Mucosa of stomach (tissue), 1 donor: Measurements from ENCODE around the gene RAI1.
"Not testable (repeated sequence)": the region's sequence is repeated elsewhere in the genome, so short reads cannot be mapped to it uniquely, and the experiment has no call there.

Experiments
- H3K27me3 ChIP-seq: one replicate; pipeline ENCODE4 v1.7.0; 2013; ENCODE audit warnings: mild to moderate bottlenecking, low read length; ENCODE audit not compliant: control insufficient read depth, insufficient read depth
- H3K36me3 ChIP-seq: one replicate; pipeline ENCODE4 v1.7.0; 2013; ENCODE audit warnings: low read length; ENCODE audit not compliant: control insufficient read depth, insufficient read depth
- H3K4me1 ChIP-seq: one replicate; pipeline ENCODE4 v1.7.0; 2013; ENCODE audit warnings: mild to moderate bottlenecking, low read length; ENCODE audit not compliant: control insufficient read depth, insufficient read depth
- H3K4me3 ChIP-seq: one replicate; pipeline ENCODE4 v1.7.0; 2013; ENCODE audit warnings: low read length
- H3K9ac ChIP-seq: one replicate; pipeline ENCODE4 v1.7.0; 2013; ENCODE audit warnings: mild to moderate bottlenecking, low read length, moderate library complexity
- H3K9me3 ChIP-seq: one replicate; pipeline ENCODE4 v1.7.0; 2013; ENCODE audit warnings: mild to moderate bottlenecking, low read length, moderate library complexity; ENCODE audit not compliant: control insufficient read depth
- donor health status: Pancreatic carcinoma.

RAI1 gene

GRCh38 chr17:17801800-17802481 is 120.7 kb downstream of the RAI1 start:
- Histone ChIP-seq H3K9ac (no peak overlapping the region), H3K36me3 (peaks cover 14% of the 10 kb centered on the region), H3K27me3 (no peaks in the 10 kb centered on the region), H3K4me1 (no peaks in the 10 kb centered on the region), H3K9me3 (no peaks in the 10 kb centered on the region), H3K4me3 (no peak overlapping the region)

- Histone ChIP-seq H3K9me3 (no peaks in the 10 kb centered on the region), H3K36me3 (peaks cover 14% of the 10 kb centered on the region), H3K27me3 (no peaks in the 10 kb centered on the region), H3K9ac (no peak overlapping the region), H3K4me1 (peaks cover 4% of the 10 kb centered on the region), H3K4me3 (no peak overlapping the region)
Observed at GRCh38 chr17:17804007-17804406, 122.7 kb downstream of the RAI1 start.

GRCh38 chr17:17805575-17805974 is 124.3 kb downstream of the RAI1 start:
- Histone ChIP-seq H3K4me1 (peaks cover 4% of the 10 kb centered on the region), H3K9ac (no peak overlapping the region), H3K36me3 (peaks cover 14% of the 10 kb centered on the region)

GRCh38 chr17:17806035-17806434 is 124.8 kb downstream of the RAI1 start:
- H3K4me3 ChIP-seq: no peak overlapping the region
- peaks cover 4% of the 10 kb centered on the region for H3K4me1 ChIP-seq
- H3K27me3 ChIP-seq: no peaks in the 10 kb centered on the region
- H3K36me3 ChIP-seq: peaks cover 14% of the 10 kb centered on the region
- no peaks in the 10 kb centered on the region for H3K9me3 ChIP-seq
- H3K9ac ChIP-seq: no peak overlapping the region

More at GRCh38 chr17:17805575-17805974, 124.3 kb downstream of the RAI1 start:
- Histone ChIP-seq H3K27me3 (no peaks in the 10 kb centered on the region), H3K4me3 (no peak overlapping the region), H3K9me3 (no peaks in the 10 kb centered on the region)

GRCh38 chr17:17806611-17807274 is 125.5 kb downstream of the RAI1 start:
- Histone ChIP-seq H3K36me3 (peaks cover 14% of the 10 kb centered on the region), H3K4me3 (no peak overlapping the region), H3K9ac (no peak overlapping the region), H3K9me3 (no peaks in the 10 kb centered on the region), H3K27me3 (no peaks in the 10 kb centered on the region), H3K4me1 (peaks cover 7% of the 10 kb centered on the region)

GRCh38 chr17:17807440-17807839 is 126.2 kb downstream of the RAI1 start:
- no peak overlapping the region for H3K4me3 ChIP-seq
- no peaks in the 10 kb centered on the region for H3K27me3 ChIP-seq
- H3K4me1 ChIP-seq: peaks cover 14% of the 10 kb centered on the region
- H3K36me3 ChIP-seq: peaks cover 14% of the 10 kb centered on the region
- H3K9me3 ChIP-seq: no peaks in the 10 kb centered on the region
- no peak overlapping the region for H3K9ac ChIP-seq

- not testable (repeated sequence) for H3K9me3 ChIP-seq, H3K9ac ChIP-seq, H3K4me3 ChIP-seq, H3K27me3 ChIP-seq
- Histone ChIP-seq H3K4me1 (peaks cover 19% of the 10 kb centered on the region), H3K36me3 (peaks cover 14% of the 10 kb centered on the region)
Observed at GRCh38 chr17:17808200-17808599, 126.9 kb downstream of the RAI1 start.

GRCh38 chr17:17808706-17809432 is 127.6 kb downstream of the RAI1 start:
- H3K4me1 ChIP-seq: peaks cover 19% of the 10 kb centered on the region
- H3K9me3 ChIP-seq: no peaks in the 10 kb centered on the region
- H3K36me3 ChIP-seq: peaks cover 14% of the 10 kb centered on the region
- no peak overlapping the region for H3K4me3 ChIP-seq
- no peaks in the 10 kb centered on the region for H3K27me3 ChIP-seq
- H3K9ac ChIP-seq: no peak overlapping the region

GRCh38 chr17:17809531-17810083 is 128.3 kb downstream of the RAI1 start:
- H3K4me3 ChIP-seq: no peak overlapping the region
- H3K27me3 ChIP-seq: no peaks in the 10 kb centered on the region
- H3K9me3 ChIP-seq: no peaks in the 10 kb centered on the region
- H3K9ac ChIP-seq: no peak overlapping the region
- H3K36me3 ChIP-seq: peaks cover 9% of the 10 kb centered on the region
- peaks cover 19% of the 10 kb centered on the region for H3K4me1 ChIP-seq

GRCh38 chr17:17810084-17810894 is 129.0 kb downstream of the RAI1 start:
- Histone ChIP-seq H3K4me1 (peaks cover 19% of the 10 kb centered on the region), H3K27me3 (no peaks in the 10 kb centered on the region), H3K9ac (no peak overlapping the region), H3K36me3 (peaks cover 11% of the 10 kb centered on the region), H3K4me3 (no peak overlapping the region), H3K9me3 (no peaks in the 10 kb centered on the region)

GRCh38 chr17:17810895-17811248 is 129.6 kb downstream of the RAI1 start:
- H3K9me3 ChIP-seq: no peaks in the 10 kb centered on the region
- H3K9ac ChIP-seq: no peak overlapping the region
- H3K36me3 ChIP-seq: peaks cover 6% of the 10 kb centered on the region
- no peaks in the 10 kb centered on the region for H3K27me3 ChIP-seq
- peaks cover 19% of the 10 kb centered on the region for H3K4me1 ChIP-seq
- H3K4me3 ChIP-seq: no peak overlapping the region
